GM18502 (cell line): ENCODE results near the gene WFS1.
A peak's percentile ranks its signal among the peaks of the same experiment; 100 is the strongest.

Experiments
- ATAC-seq: cut with Tn5 transposase; IDR thresholded peaks from one replicate; pipeline ENCODE4 v1.9.1; 2021; ENCODE audit warnings: mild to moderate bottlenecking; ENCODE audit not compliant: unreplicated experiment, poor library complexity

Gene WFS1

DNA sequence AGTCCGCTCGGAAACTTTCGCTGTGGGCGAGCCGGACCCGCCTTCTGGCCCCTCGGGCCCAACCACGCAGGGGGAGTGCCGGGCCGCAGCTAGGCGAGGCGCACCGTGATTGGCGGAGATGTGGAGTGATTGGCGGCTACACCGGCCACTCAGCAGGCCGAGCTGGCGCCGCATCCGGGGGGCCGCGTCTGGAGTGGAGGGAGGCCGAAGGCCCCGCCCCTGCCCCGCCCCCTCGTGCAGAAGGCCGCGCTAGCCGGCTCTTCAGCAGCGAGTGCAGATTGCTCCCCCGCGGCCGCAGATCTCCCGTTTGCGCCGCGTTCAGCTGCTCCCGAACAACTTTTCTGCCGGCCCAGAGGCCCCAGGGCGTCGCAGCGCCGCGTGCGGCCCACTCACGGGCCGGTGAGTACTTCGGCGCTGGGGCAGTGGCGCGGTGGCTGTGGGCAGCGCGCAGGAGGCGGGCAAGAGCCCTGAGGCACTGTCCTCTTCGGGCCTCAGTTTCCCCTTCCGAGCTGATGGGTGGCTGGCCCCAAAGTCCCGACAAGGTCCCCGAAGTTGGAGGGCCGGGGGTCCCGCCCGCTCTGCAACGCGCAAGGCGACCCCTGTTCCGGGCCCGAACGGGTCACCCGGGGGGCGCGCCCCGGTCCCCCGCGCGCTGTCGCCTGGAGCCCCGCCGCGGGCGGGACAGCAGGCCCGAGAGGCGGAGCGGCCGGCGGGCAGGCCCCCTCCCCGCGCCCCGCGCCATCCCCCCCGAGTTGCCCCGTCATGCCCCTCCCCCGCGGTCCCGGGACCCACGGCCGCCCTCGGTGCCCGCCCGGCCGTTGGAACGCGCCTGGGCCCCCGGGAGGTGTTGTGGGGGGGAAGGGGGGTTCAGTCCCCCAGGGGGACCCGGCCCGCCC is at the start of gene WFS1:
Gene WFS1, plus strand, starts transcription at position 235 of the 896 bp plus-strand sequence. CDS start 7,606 bp downstream, outside the sequence.
- peak; percentile 100 for ATAC-seq

DNA sequence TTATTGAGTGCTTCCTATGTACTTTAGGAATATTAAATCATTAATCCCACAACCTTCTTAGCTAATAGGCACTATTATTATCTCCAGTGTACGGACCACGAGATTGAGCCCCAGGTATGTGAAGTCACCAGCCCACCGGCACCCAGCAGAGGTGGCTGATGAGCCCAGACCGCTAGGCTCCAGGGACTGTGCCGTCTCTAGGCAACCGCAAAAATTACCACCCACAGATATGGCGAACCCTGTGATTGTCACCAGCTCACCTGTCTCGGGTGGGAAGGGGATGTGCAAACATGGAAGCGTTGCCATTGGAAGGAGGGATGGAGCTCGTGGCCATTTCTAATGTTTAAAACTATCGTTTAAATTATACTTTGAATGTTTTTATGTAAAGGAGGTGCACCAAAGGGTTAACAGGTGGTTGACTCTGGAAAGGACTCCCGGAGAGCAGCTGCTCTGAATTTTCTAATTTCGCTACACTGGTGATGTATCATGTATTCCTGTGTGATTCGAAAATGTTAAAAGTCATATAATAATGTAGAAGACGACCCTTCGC is 48.3 kb upstream of the WFS1 start:
- no peak for ATAC-seq

- ATAC-seq = no peak
Observed at GRCh38 chr4:6221851-6222760, 47.5 kb upstream of the WFS1 start.

DNA sequence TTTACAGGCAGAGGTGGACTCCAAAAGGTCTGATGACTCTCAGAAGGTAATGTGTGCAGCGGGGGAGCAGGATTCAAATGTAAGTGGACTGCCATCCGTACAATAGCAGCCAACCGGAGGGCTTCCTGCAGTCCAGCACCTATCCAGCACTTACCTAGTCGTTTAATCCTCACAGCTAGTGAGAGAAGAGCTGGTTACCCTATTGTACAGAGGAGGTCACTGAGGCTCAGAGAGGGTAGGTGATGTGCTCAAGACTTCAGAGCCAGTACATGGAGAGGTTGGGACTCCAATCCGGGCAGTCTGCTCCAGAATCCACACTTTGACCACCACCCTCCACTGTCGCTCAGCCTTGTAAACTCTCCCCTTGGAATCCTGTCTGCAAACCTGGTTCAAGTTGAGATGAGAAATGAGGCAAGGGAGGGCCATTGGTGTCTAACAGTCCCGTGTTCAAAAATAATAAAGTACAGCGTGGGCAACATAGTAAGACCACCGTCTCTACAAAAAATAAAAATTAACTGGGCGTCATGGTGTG is 46.8 kb upstream of the WFS1 start:
- no peak for ATAC-seq

DNA sequence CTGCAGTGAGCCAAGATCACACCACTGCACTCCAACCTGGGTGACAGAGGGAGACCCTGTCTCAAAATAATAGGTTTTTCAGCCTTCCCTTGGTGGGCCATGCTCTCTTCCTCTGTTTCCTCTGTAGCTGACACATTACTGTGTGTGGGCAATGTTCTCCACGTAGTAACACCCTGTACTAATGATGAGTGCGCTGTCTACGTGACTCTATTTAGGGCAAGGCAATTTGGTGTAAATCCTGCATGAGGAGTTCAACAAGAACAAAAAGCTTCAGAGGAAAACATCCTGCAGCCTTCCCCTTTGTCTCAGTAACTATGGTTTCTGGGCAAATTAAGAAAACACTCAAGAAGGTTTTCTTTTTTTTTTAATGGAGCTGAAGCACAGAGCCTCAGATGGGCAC is 44.9 kb upstream of the WFS1 start:
- no peak for ATAC-seq

GRCh38 chr4:6225469-6225868 is 44.2 kb upstream of the WFS1 start:
- ATAC-seq = no peak

DNA sequence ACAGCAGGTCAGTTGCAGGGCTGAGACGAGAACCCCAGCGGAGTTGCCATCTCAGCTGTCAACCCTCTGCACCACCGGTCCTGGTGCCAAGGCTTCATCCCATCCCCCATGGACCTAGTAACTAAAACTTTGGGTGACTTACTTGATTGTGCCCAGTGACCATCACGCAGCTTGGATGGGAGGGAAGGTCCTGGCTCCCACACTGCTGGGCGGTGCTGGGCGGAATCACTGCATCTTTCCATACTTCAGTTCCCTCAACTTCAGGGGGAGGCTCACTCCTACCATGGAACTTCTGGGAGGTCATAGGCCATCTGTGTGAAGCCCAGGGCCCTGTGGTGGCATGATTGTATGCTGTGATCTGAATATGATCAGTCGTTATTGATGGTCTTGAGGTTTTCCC is 43.1 kb upstream of the WFS1 start:
- ATAC-seq = no peak

- ATAC-seq = no peak
Observed at GRCh38 chr4:6227412-6228157, 42.1 kb upstream of the WFS1 start.

DNA sequence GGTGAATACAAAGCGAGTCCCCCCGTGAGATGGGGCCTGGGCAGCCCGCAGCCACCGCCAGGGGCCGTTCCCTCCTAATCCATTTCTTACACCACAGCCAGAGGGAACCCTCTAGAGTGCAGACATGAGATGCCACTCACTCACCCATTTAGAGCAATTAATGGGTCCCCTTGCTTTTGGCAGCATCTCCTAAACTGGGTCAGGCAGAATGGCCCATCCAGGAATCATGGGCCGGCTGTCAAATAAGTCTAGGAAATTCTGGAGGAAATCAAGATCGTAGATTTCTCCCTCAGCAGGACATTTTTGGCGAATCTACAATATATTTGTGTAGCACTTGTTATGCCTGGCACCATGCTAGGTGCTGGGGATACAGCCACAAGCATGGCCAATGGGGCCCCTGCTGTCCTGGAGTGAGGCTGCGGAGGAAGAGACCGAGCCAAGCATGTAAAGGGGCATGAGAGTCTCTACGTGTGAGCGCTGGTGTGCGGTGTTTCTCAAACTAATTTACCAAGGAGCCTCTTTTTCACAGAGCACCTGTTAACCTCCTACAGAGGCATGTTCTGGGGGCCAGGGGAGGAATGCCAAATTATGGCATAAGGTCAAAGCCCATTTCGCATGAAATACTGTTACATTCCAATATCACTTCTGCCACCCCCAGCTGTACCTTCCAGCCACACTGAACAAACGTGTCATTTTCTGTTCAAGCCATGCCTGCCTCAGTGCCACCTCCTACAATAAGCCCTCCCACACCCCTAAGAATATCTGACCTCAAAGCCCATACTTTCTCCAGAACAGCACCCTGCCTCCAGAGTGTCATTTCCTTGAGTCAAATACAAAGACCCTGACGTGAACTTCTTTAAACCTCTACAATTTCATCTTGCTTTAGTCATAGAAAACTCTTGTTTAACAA is 41.2 kb upstream of the WFS1 start:
- no peak for ATAC-seq

DNA sequence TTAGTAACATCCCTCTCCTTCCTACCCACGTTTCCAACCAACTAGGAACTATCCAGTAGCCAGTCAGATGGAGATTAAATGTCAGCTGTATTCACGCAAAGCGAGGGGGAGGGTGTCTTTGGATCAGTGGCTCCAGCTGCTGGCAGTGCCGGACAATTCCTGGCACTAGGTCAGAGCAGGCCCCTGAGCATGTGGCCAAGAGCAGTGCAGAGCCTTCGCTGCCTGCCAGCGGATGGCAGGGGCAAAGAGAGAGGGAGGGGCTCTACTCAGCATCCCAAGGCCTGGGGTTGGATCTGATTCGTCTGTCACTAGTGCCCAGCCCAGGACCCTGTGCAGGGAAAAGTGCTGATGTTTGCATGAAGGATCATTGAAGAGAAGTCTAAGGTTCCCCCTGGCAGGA is 40.6 kb upstream of the WFS1 start:
- ATAC-seq = no peak

DNA sequence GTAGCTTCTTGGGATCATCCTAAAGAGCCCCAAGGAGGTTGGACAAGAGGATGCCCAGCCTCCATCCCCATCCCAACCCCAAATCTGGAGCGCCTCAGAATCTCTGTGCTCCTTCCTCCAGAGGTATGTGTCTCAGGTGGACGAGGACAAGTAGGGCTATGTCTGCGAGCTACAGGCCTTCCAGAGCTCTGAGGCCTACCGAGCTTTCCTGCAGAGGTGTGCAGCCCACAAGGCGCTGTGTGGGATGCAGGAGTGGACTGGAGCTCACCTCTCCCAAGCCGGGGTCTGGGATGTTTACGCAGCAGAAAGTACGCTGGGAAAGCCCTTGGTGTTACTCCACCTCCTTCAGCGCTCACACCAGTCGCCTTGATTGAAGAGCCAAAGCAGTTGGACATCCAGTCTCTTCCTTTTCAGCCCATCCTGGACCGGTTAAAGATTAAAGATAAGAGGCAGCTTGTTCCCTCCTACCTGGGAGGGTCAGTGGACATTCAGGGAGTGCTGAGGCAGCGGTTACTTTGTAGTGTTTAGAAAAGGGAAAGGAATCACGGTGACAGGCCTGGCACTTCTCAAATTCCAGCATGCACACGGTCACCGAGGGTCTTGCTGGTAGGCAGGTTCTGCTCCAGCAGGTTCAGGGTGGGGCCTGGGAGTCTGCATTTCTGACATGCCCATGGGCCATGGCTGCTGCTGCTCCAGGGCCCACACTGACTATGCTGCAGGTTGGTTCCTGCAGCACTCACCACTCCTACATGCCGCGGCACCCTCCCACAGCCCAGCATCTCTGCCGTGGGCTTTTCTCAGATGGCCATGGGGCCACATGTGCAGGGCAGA is 39.8 kb upstream of the WFS1 start:
- no peak for ATAC-seq

- ATAC-seq = no peak
Observed at GRCh38 chr4:6230502-6230785, 39.2 kb upstream of the WFS1 start.

GRCh38 chr4:6230827-6231662 is 38.6 kb upstream of the WFS1 start:
- ATAC-seq = no peak

GRCh38 chr4:6231663-6232165 is 37.9 kb upstream of the WFS1 start:
- ATAC-seq = no peak

DNA sequence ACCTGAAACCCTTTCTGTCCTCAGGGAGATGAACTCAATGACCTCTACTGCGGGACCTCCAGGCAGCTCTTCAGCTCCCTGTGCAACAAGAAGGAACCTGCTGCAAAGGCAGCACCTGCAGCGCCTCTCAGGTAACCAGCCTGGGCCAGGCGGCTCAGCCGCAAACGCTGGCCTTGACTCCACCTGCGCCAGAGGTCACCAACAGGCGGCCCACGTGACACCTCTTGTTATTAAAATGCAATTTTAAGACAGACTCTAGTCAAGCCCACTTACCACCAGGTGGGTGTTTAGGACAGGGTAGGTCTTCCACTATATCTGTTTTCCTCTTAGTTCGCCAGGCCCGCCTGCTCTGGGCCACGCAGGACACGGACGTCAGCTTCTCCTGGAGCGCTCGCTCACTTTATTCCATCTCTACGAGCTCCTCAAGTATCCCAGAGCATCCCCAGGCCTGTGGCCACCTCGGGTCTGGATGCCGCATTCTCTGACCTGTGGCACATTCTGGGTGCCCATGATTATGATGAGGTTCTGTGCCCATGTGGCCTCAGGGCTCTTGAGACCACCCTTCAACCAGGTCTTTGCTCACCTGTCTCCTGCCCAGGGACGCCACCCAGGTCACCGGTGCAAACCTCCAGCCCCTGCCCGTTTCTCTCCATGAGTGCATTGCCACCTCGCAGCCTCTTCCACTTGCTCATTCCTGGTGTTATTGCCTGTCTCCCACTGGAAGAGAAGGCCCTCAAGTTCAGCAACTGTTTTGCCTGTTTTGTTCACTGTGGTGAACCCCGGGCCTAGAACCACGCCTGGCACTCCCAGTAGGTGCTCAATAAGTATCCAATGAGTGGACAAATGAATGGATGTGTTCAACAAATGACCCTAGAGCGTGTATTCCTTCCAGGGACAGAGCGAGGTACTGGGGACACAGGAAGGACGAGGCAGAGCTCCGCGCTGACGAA is 36.5 kb upstream of the WFS1 start:
- ATAC-seq = no peak

- no peak for ATAC-seq
Observed at GRCh38 chr4:6233929-6234328, 35.7 kb upstream of the WFS1 start.
